ENCODE measurements around the gene NOD1.

GRCh38 chr7:30515761-30516160, 37.2 kb upstream of the NOD1 start:
- no peak for TF ChIP-seq CTCF (IDR thresholded peaks at IDR 0.05; ENCODE audit: insufficient read depth, low read length)
- no peak for TF ChIP-seq GABPA (IDR thresholded peaks at IDR 0.05; ENCODE audit: low read depth)
- no peak for TF ChIP-seq POLR2AphosphoS5 (IDR thresholded peaks at IDR 0.05; ENCODE audit: low read depth)
